Activated B cell treated with CpG ODN at 0.5 μM for 24 hours (primary cell): Measurements from ENCODE around the gene MED12L. TPM values are rescaled to one million over a fixed set of nuclear protein-coding genes. Genes with fewer than 3 reads are reported as not detected.

Experiments used
- ATAC-seq: fragments of 200-7000 bp; cut with Tn5 transposase; one replicate; pipeline ENCODE4 v1.10.0; 2021; ENCODE audit warnings: low read depth, mild to moderate bottlenecking, moderate library complexity
- CTCF ChIA-PET: fragments of 350-600 bp; sonication (Branson Sonifier 250); formaldehyde crosslinking; loops from one replicate; lab custom pipeline; 2021; ENCODE audit warnings: antibody characterized with exemption; lab: Charles Lee
- POLR2A ChIA-PET: fragments of 350-600 bp; sonication (Branson Sonifier 250); formaldehyde crosslinking; loops from one replicate; lab custom pipeline; 2021; ENCODE audit warnings: antibody characterized with exemption; lab: Charles Lee
- DNase-seq: peaks from one replicate; pipeline ENCODE4 v3.0.0; 2022
- H3K27ac Mint-ChIP-seq: one replicate; pipeline ENCODE4 v1.8.0; 2020; ENCODE audit warnings: mixed read lengths
- H3K27me3 Mint-ChIP-seq: one replicate; pipeline ENCODE4 v1.8.0; 2021; ENCODE audit warnings: mixed read lengths
- H3K36me3 Mint-ChIP-seq: one replicate; pipeline ENCODE4 v1.8.0; 2021; ENCODE audit warnings: low read depth, mixed read lengths
- H3K4me1 Mint-ChIP-seq: one replicate; pipeline ENCODE4 v1.8.0; 2021; ENCODE audit warnings: mixed read lengths
- H3K4me3 Mint-ChIP-seq: one replicate; pipeline ENCODE4 v1.8.0; 2020; ENCODE audit warnings: mild to moderate bottlenecking, mixed read lengths
- H3K9me3 Mint-ChIP-seq: one replicate; pipeline ENCODE4 v1.8.0; 2020; ENCODE audit warnings: mixed read lengths
- intact Hi-C: fragments of 100-400 bp; cut with micrococcal nuclease; formaldehyde crosslinking; loops from one replicate; pipeline ENCODE4 v1.15.1; 2024
- total RNA-seq: library from RNA; stranded (reverse); gene quantifications from 2 replicates; pipeline ENCODE4 v1.2.3, GENCODE V29; 2022
- TF ChIP-seq, protein P1 (sequence below): fragments of 200-600 bp; IDR thresholded peaks from one replicate; pipeline ENCODE4 v1.8.0; 2022; ENCODE audit warnings: antibody characterized with exemption, mild to moderate bottlenecking

MED12L gene
- total RNA-seq, 1 donor from 2014 or later, result 1.5 TPM

DNA sequence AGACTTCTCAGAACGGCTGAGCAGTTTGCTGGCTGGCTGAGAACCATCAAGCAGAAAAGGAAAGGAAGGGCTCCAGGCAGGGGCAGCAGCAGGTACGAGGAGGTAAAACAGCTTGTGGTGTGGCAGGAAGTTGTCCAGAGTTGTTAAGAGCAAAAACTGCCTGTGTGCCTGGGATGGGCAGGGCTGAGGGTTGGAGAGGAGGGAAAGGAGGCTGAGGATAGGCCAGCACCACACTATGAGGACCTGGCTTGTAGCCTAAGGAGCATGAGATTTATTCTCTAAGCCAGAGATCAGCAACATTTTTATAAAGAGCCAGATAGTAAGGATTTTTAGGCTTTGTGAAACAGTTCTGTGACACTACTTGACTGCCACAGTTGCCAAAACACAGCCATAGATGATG, 367.4 kb downstream of the MED12L start:
- Mint-ChIP-seq H3K27ac (no peak overlapping the region), H3K9me3 (no peaks in the 10 kb centered on the region), H3K4me1 (no peaks in the 10 kb centered on the region), H3K36me3 (no peaks in the 10 kb centered on the region), H3K27me3 (no peaks in the 10 kb centered on the region), H3K4me3 (no peak overlapping the region)
- CTCF ChIA-PET, result no interaction called here
- TF ChIP-seq, protein P1, sequence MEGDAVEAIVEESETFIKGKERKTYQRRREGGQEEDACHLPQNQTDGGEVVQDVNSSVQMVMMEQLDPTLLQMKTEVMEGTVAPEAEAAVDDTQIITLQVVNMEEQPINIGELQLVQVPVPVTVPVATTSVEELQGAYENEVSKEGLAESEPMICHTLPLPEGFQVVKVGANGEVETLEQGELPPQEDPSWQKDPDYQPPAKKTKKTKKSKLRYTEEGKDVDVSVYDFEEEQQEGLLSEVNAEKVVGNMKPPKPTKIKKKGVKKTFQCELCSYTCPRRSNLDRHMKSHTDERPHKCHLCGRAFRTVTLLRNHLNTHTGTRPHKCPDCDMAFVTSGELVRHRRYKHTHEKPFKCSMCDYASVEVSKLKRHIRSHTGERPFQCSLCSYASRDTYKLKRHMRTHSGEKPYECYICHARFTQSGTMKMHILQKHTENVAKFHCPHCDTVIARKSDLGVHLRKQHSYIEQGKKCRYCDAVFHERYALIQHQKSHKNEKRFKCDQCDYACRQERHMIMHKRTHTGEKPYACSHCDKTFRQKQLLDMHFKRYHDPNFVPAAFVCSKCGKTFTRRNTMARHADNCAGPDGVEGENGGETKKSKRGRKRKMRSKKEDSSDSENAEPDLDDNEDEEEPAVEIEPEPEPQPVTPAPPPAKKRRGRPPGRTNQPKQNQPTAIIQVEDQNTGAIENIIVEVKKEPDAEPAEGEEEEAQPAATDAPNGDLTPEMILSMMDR, result no peak
- intact Hi-C loops, result no loop called here
- POLR2A ChIA-PET, result no interaction called here
- ATAC-seq, result no peak
- no peak for DNase-seq

DNA sequence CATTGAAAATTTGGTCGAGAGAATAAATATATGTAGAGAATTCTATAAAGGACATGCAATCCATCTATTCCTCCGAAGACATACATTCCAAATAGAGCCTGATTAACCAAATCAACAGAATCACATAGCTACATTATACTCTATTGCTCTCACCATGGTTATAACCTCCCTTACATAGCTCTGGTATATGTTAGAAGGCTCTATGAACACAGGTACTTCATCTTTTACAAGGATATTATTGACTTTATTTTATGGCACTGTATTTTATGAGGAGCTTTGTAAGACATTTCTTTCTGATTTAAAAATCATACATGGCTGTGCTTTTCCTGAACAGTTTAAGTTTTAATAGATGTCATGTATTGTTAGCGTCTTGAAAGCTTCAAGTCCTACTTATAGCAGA, 370.6 kb downstream of the MED12L start:
- Mint-ChIP-seq H3K27ac (no peak overlapping the region), H3K36me3 (no peaks in the 10 kb centered on the region), H3K9me3 (no peaks in the 10 kb centered on the region), H3K27me3 (peaks cover 3% of the 10 kb centered on the region), H3K4me3 (no peak overlapping the region), H3K4me1 (peaks cover 5% of the 10 kb centered on the region)
- POLR2A ChIA-PET, result no interaction called here
- TF ChIP-seq, protein P1, result no peak
- DNase-seq (no peak), ATAC-seq (no peak)
- CTCF ChIA-PET, result no interaction called here
- intact Hi-C loops, result no loop called here

- Mint-ChIP-seq H3K27ac (no peak overlapping the region), H3K4me1 (peaks cover 6% of the 10 kb centered on the region), H3K27me3 (peaks cover 8% of the 10 kb centered on the region), H3K9me3 (no peaks in the 10 kb centered on the region), H3K36me3 (no peaks in the 10 kb centered on the region), H3K4me3 (no peak overlapping the region)
- DNase-seq (no peak), ATAC-seq (no peak)
- intact Hi-C loops, result no loop called here
- TF ChIP-seq, protein P1, result no peak
- CTCF ChIA-PET, result interaction anchor here (1.1 to 1.7 kb wide), 2 partner anchors 9 to 20 kb away, joined by 3 to 4 read pairs; no protein-coding TSS in a partner anchor
- POLR2A ChIA-PET, result no interaction called here
These were observed 373.9 kb downstream of the MED12L start for GRCh38 chr3:151459358-151459757.

DNA sequence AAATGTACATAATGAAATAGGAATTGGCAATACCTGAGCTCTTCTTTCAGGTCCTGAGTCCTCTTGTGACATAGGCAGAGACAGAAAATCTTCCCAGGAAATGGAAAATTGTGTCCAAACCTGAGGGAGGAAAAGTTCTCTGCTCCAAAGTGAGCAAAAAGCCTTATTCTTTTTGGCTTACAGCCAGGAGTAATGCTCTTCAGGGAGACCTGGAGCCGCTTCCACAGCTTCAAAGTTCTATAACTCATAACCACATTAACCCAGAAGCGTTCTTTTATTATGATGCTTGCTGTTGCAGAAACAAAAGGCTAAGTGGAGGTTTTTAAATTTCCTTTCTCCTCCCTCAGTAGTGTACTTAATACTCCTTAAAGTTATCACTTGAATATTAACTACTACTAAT, 374.8 kb downstream of the MED12L start:
- Mint-ChIP-seq H3K4me3 (peak overlapping the region; percentile 53), H3K27me3 (peaks cover 8% of the 10 kb centered on the region), H3K27ac (no peak overlapping the region), H3K36me3 (no peaks in the 10 kb centered on the region), H3K4me1 (peaks cover 6% of the 10 kb centered on the region), H3K9me3 (no peaks in the 10 kb centered on the region)
- TF ChIP-seq, protein P1, result no peak
- no peak for ATAC-seq
- no peak for DNase-seq
- intact Hi-C loops, result no loop called here
- POLR2A ChIA-PET, result no interaction called here
- CTCF ChIA-PET, result interaction anchor here (1.1 to 1.7 kb wide), 2 partner anchors 8 to 21 kb away, joined by 3 to 4 read pairs; no protein-coding TSS in a partner anchor

GRCh38 chr3:151460774-151461450, 375.4 kb downstream of the MED12L start, which contains the start of gene IGSF10:
Gene IGSF10, minus strand, starts transcription at chr3:151461061. Its CDS starts 2,352 bp downstream, at chr3:151458709.
- Mint-ChIP-seq H3K27ac (no peak within 1 kb of the TSS), H3K4me1 (peaks cover 6% of the 10 kb centered on the region), H3K36me3 (no peaks in the 10 kb centered on the region), H3K27me3 (peaks cover 8% of the 10 kb centered on the region), H3K9me3 (no peaks in the 10 kb centered on the region), H3K4me3 (peak within 1 kb of the TSS; percentile 53)
- intact Hi-C loops, result no loop called here
- TF ChIP-seq, protein P1, result no peak
- ATAC-seq (no peak), DNase-seq (no peak)
- POLR2A ChIA-PET, result no interaction called here
- CTCF ChIA-PET, result no interaction called here
